Gastrocnemius medialis (tissue), 4 donors: ENCODE measurements around the gene ATOX1. TPM values are rescaled to one million over a fixed set of nuclear protein-coding genes. Genes with fewer than 3 reads are reported as not detected.
A peak's percentile ranks its signal among the peaks of the same experiment; 100 is the strongest.

Experiments used
- ATAC-seq, 2 donors: fragments of 150-250 bp; one replicate each; pipeline ENCODE4 v1.9.1; 2016
- DNase-seq, 2 donors: peaks; one replicate each; pipeline ENCODE4 v3.0.0-alpha.2; 2019
- H3K27ac ChIP-seq, 4 donors: fragments of 200-600 bp; sonication (generic); 1 replicate in 1 of 4; 2 replicates in 3 of 4; pipeline ENCODE4 v1.5.1; 2016 to 2018; ENCODE audit warnings: mild to moderate bottlenecking in 2 of 4, moderate library complexity in 1 of 4
- H3K27me3 ChIP-seq, 3 donors: fragments of 200-600 bp; sonication (generic) in 2 of 3; 1 replicate in 1 of 3; 2 replicates in 2 of 3; pipeline versions ENCODE4 v1.5.1 to v1.6.0; 2016 to 2019; ENCODE audit warnings: mild to moderate bottlenecking in 1 of 3, moderate library complexity in 1 of 3
- H3K36me3 ChIP-seq, 2 donors: fragments of 200-600 bp; sonication (generic) in 1 of 2; one replicate each; pipeline ENCODE4 v1.5.1; 2017 to 2018
- H3K4me1 ChIP-seq, 2 donors: fragments of 200-600 bp; sonication (generic) in 1 of 2; one replicate each; pipeline ENCODE4 v1.5.1; 2016 to 2017; ENCODE audit warnings: mild to moderate bottlenecking in 2 of 2
- H3K4me3 ChIP-seq, 4 donors: fragments of 200-600 bp; sonication (generic) in 3 of 4; 1 replicate in 1 of 4; 2 replicates in 3 of 4; pipeline ENCODE4 v1.5.1; 2016 to 2019; ENCODE audit warnings: mild to moderate bottlenecking in 2 of 4
- H3K9me3 ChIP-seq, 3 donors: fragments of 200-600 bp; sonication (generic) in 2 of 3; 1 replicate in 1 of 3; 2 replicates in 2 of 3; pipeline ENCODE4 v1.5.1; 2016 to 2019
- POLR2A ChIP-seq, 2 donors: fragments of 450-650 bp; IDR thresholded peaks; one replicate each; pipeline ENCODE4 v1.6.1; 2017; ENCODE audit warnings: antibody characterized with exemption in 2 of 2, mild to moderate bottlenecking in 2 of 2, moderate library complexity in 2 of 2
- in situ Hi-C, 4 donors: fragments of 200-750 bp; cut with MboI; loops; one replicate each; pipeline versions ENCODE4 v1.15.0 to v1.8.0; 2017; ENCODE audit warnings: low sequenced_read_pairs in 4 of 4
- intact Hi-C: fragments of 100-400 bp; cut with DNase I; formaldehyde crosslinking; loops from one replicate; pipeline ENCODE4 v1.15.1; 2023; ENCODE audit warnings: low total_unique reads
- total RNA-seq, 4 donors: library from RNA; depleted of rRNA; stranded (reverse); fragments of >200 nt; gene quantifications; one replicate each; pipeline versions ENCODE4 v1.1.0 to v1.2.3, GENCODE V29; 2016
- TF ChIP-seq, protein P1 (sequence below), 5 experiments: fragments of 450-650 bp in 3 of 5; fragments of 200-600 bp in 2 of 5; sonication (generic) in 2 of 5; IDR thresholded peaks in 4 of 5; conservative IDR thresholded peaks in 1 of 5; 1 replicate in 4 of 5; 2 replicates in 1 of 5; pipeline ENCODE4 v1.5.1; 2016 to 2019; ENCODE audit warnings: antibody characterized with exemption in 5 of 5, mild to moderate bottlenecking in 3 of 5, moderate library complexity in 3 of 5

ATOX1 gene
- total RNA-seq, 4 donors from 2014 or later = 31.4 to 71.6 (median 55.3) TPM

DNA sequence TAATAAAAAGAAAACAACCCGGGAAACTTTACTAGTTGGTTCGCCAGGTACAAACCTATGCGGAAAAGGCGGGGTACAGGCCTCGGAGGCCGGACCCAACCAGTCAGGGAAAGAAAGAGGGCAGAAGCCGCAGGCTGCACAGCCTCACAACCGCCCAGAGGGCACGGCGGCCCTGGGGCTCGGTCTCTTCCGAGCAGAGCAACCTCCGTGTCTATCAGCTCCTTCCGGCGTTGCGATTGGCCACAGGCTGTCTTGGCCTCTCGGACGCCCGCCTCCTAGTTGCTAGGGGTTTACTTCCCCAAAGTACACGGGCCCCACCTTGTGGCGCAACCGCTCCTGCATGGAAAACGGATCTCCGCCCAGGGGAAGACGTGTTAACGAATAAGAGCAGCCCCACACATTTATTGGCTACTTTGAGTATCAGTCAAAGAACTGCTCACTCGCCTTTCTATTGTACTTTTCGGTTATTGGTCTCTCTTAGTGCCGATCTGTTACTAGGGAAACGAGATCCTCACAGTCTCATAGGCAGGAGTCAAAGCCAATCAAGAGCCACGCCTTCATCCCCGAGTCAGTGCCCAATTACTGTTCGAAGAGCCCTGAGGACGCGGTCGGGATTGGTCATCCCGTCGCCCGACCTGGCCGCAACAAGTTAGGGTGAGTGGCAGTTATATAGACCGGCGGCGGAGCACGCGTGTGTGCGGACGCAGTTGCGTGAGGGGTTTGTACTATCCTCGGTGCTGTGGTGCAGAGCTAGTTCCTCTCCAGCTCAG, 13.0 kb upstream of the ATOX1 start, which contains the start of gene G3BP1:
Gene G3BP1 (plus strand): TSS at position 696 of the 770 bp plus-strand sequence. CDS start 14,667 bp downstream, outside the sequence.
- intact Hi-C loops (loop anchor here (1.0 to 10.0 kb wide), 2 partner anchors 13 to 727 kb away; partner anchors contain the start of gene ATOX1), in situ Hi-C loops (no loop called here)
- TF ChIP-seq, protein P1, sequence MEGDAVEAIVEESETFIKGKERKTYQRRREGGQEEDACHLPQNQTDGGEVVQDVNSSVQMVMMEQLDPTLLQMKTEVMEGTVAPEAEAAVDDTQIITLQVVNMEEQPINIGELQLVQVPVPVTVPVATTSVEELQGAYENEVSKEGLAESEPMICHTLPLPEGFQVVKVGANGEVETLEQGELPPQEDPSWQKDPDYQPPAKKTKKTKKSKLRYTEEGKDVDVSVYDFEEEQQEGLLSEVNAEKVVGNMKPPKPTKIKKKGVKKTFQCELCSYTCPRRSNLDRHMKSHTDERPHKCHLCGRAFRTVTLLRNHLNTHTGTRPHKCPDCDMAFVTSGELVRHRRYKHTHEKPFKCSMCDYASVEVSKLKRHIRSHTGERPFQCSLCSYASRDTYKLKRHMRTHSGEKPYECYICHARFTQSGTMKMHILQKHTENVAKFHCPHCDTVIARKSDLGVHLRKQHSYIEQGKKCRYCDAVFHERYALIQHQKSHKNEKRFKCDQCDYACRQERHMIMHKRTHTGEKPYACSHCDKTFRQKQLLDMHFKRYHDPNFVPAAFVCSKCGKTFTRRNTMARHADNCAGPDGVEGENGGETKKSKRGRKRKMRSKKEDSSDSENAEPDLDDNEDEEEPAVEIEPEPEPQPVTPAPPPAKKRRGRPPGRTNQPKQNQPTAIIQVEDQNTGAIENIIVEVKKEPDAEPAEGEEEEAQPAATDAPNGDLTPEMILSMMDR (IDR thresholded peaks at IDR 0.05 in 4 of 5, conservative IDR thresholded peaks at IDR 0.05 in 1 of 5) = peak in 3 of 5 experiments; percentile 31 to 59 (median 46)
- peak; percentile 95 to 98 for TF ChIP-seq POLR2A (IDR thresholded peaks at IDR 0.05)
- no peaks in the 10 kb centered on the region for H3K27me3 ChIP-seq
- no peaks in the 10 kb centered on the region for H3K36me3 ChIP-seq
- peak within 1 kb of the TSS; percentile 78 to 92 (median 89) for H3K4me3 ChIP-seq
- H3K27ac ChIP-seq = peak within 1 kb of the TSS; percentile 98 to 100 (median 99)
- DNase-seq (peak; percentile 100), ATAC-seq (peak; percentile 90 to 93)
- no peaks in the 10 kb centered on the region for H3K9me3 ChIP-seq
- peaks cover 38 to 42% of the 10 kb centered on the region in 2 donors for H3K4me1 ChIP-seq

DNA sequence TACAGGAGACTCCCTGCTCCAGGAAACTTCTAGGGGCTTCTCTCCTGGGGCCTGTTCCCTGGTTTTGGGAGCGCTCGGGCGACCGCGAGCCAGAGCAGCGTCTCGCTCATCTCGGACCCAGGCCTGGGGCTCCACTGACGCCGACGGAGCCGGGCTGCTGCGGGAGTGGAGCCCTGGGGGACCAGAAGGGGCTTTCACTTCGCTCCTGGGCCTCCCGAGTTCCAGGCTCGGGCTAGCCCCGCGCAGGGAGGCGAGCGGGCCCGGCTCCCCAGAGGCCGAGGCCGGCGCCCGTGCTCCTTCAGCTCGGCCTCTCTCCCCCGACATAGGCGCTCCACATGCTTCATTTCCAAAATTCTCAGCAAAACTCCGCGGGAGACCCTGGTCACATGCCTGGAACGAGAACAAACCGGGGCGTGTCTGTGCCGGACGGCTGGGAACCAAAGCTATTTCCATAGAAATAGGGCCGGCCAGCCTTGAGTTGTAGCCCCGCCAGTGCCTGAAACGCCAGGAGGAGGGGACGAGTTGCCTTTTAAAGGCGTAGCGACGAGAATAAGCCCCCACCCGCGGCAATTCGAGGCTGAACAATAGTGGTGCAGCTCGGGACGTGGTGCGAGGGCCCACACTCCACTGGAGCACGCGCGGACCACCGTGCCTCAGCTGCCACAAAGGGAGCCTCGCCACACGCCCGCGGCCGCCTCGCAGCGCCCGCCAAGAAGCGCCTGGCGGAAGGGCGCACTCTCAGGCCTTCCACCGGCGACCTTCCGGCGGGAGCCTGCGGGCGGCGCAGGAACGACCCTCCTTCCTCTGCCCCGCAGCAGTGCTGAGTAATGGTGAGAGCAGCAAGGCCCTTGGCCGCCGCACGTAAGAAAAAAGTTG, 12.2 kb upstream of the ATOX1 start:
- Histone ChIP-seq H3K27ac (peak overlapping the region; percentile 98 to 100 (median 99)), H3K27me3 (no peaks in the 10 kb centered on the region), H3K9me3 (no peaks in the 10 kb centered on the region), H3K4me1 (peaks cover 30 to 34% of the 10 kb centered on the region in 2 donors), H3K36me3 (no peaks in the 10 kb centered on the region), H3K4me3 (peak overlapping the region; percentile 71 to 89 (median 77))
- in situ Hi-C loops (no loop called here), intact Hi-C loops (loop anchor here (1.0 to 10.0 kb wide), 2 partner anchors 12 to 726 kb away; partner anchors contain the start of gene ATOX1)
- TF ChIP-seq POLR2A (IDR thresholded peaks at IDR 0.05) = no peak
- TF ChIP-seq, protein P1 (IDR thresholded peaks at IDR 0.05 in 4 of 5, conservative IDR thresholded peaks at IDR 0.05 in 1 of 5) = no peak
- DNase-seq (peak; percentile 61 to 76), ATAC-seq (peak; percentile 31 to 34)

- Histone ChIP-seq H3K36me3 (no peaks in the 10 kb centered on the region), H3K9me3 (no peaks in the 10 kb centered on the region), H3K4me3 (no peak overlapping the region), H3K27me3 (no peaks in the 10 kb centered on the region), H3K4me1 (peaks cover 6 to 8% of the 10 kb centered on the region in 2 donors), H3K27ac (no peak overlapping the region)
- DNase-seq (no peak), ATAC-seq (no peak)
- in situ Hi-C loops = no loop called here
- no peak for TF ChIP-seq POLR2A (IDR thresholded peaks at IDR 0.05)
- TF ChIP-seq, protein P1 (IDR thresholded peaks at IDR 0.05 in 4 of 5, conservative IDR thresholded peaks at IDR 0.05 in 1 of 5) = no peak
- intact Hi-C loops = no loop called here
Observed at GRCh38 chr5:151766975-151767374, 8.5 kb upstream of the ATOX1 start.

- Histone ChIP-seq H3K27ac (no peak overlapping the region), H3K9me3 (no peaks in the 10 kb centered on the region), H3K36me3 (no peaks in the 10 kb centered on the region), H3K4me3 (no peak overlapping the region), H3K4me1 (peaks cover 0 to 3% of the 10 kb centered on the region in 2 donors), H3K27me3 (no peaks in the 10 kb centered on the region)
- no peak for TF ChIP-seq POLR2A (IDR thresholded peaks at IDR 0.05)
- in situ Hi-C loops = no loop called here
- DNase-seq (no peak), ATAC-seq (no peak)
- intact Hi-C loops = no loop called here
Observed at GRCh38 chr5:151764801-151765200, 6.4 kb upstream of the ATOX1 start.
